Panc1 (cell line): ENCODE results near the gene HIPK2. TPM values are rescaled to one million over a fixed set of nuclear protein-coding genes. Genes with fewer than 3 reads are reported as not detected.
A peak's percentile ranks its signal among the peaks of the same experiment; 100 is the strongest.

ENCODE experiments used
- ATAC-seq: fragments of 200-7000 bp; cut with Tn5 transposase; 2 replicates; pipeline ENCODE4 v1.9.1; 2020; ENCODE audit warnings: mild to moderate bottlenecking, moderate library complexity
- BruUV-seq: library from RNA; stranded (reverse); fragments of 400-500 nt; replicated peaks from 2 replicates; lab custom pipeline; 2021; lab: Mats Ljungman, UMichigan
- CTCF ChIA-PET: fragments of 300-600 bp; sonication (Branson Sonifier 250); formaldehyde crosslinking; loops from one replicate; lab custom pipeline; 2022; ENCODE audit warnings: antibody characterized with exemption; lab: Charles Lee
- POLR2A ChIA-PET: fragments of 300-600 bp; sonication (Branson Sonifier 250); formaldehyde crosslinking; loops from one replicate; lab custom pipeline; 2022; ENCODE audit warnings: antibody characterized with exemption; lab: Charles Lee
- DNase-seq: peaks from one replicate; pipeline ENCODE4 v3.0.0-alpha.2; 2010; ENCODE audit warnings: low read depth, low spot score
- H3K27ac ChIP-seq: 2 replicates; pipeline ENCODE4 v1.5.1; 2011; ENCODE audit warnings: mild to moderate bottlenecking, low read length, inconsistent platforms
- H3K27me3 ChIP-seq: fragments of 200-500 bp; sonication (Bioruptor generic); 2 replicates; pipeline ENCODE4 v1.6.0; 2014; ENCODE audit warnings: low read length, inconsistent platforms; ENCODE audit not compliant: control insufficient read depth, insufficient read depth
- H3K36me3 ChIP-seq: fragments of 200-500 bp; sonication (Bioruptor generic); 2 replicates; pipeline ENCODE4 v1.5.1; 2014; ENCODE audit warnings: inconsistent platforms, mild to moderate bottlenecking, low read length, moderate library complexity; ENCODE audit not compliant: control insufficient read depth, insufficient read depth
- H3K4me1 ChIP-seq: 2 replicates; pipeline ENCODE4 v1.5.1; 2011; ENCODE audit warnings: inconsistent platforms, mild to moderate bottlenecking, low read length, moderate library complexity; ENCODE audit not compliant: control insufficient read depth, insufficient read depth
- H3K4me3 ChIP-seq, 2 experiments: 2 replicates each; pipeline ENCODE4 v1.5.1; 2011 to 2012; ENCODE audit warnings: low read depth in 2 of 2, low read length in 2 of 2, mild to moderate bottlenecking in 2 of 2, inconsistent platforms in 1 of 2, moderate library complexity in 1 of 2
- H3K9me3 ChIP-seq: fragments of 200-500 bp; sonication (Bioruptor generic); 2 replicates; pipeline ENCODE4 v1.5.1; 2014; ENCODE audit warnings: low read depth, mild to moderate bottlenecking, inconsistent platforms, low read length, moderate library complexity; ENCODE audit not compliant: control insufficient read depth, insufficient read depth
- POLR2AphosphoS5 ChIP-seq: IDR thresholded peaks from 2 replicates; pipeline ENCODE4 v1.6.1; 2012; ENCODE audit warnings: mild to moderate bottlenecking, low read depth, low read length, moderate library complexity
- REST ChIP-seq, 2 experiments: IDR thresholded peaks; 2 replicates each; pipeline ENCODE4 v1.6.1; 2011 to 2012; ENCODE audit warnings: low read depth in 2 of 2, control low read depth in 1 of 2, low read length in 1 of 2, mild to moderate bottlenecking in 1 of 2, moderate library complexity in 1 of 2; ENCODE audit not compliant: insufficient read depth in 1 of 2
- SIN3A ChIP-seq: IDR thresholded peaks from 2 replicates; pipeline ENCODE4 v1.6.1; 2012; ENCODE audit warnings: low read depth, mild to moderate bottlenecking, low read length, moderate library complexity, borderline replicate concordance; ENCODE audit not compliant: insufficient read depth
- TCF7L2 ChIP-seq: IDR thresholded peaks from 2 replicates; pipeline ENCODE4 v1.6.1; 2011; ENCODE audit warnings: mild to moderate bottlenecking, low read depth, low read length, inconsistent platforms
- in situ Hi-C: cut with HindIII; loops from 2 replicates; pipeline ENCODE4 v1.10.0; 2016; ENCODE audit warnings: low sequenced_read_pairs, low pct_unique_long_range_greater_than_20kb
- intact Hi-C: fragments of 100-400 bp; cut with micrococcal nuclease; formaldehyde crosslinking; loops from one replicate; pipeline ENCODE4 v1.10.0; 2022; ENCODE audit not compliant: unreplicated experiment
- total RNA-seq: library from RNA; stranded (reverse); gene quantifications from one replicate; pipeline ENCODE4 v1.2.1, GENCODE V29; 2021; ENCODE audit not compliant: unreplicated experiment
- TF ChIP-seq, protein P1 (sequence below): fragments of 450-650 bp; IDR thresholded peaks from 2 replicates; pipeline ENCODE4 v1.5.1; 2017; ENCODE audit warnings: mild to moderate bottlenecking

The HIPK2 gene
- total RNA-seq, 1 experiment from 2014 or later, result 34.1 TPM

GRCh38 chr7:139718859-139719258 lies 58.9 kb downstream of the HIPK2 start:
- Histone ChIP-seq H3K9me3 (no peaks in the 10 kb centered on the region), H3K4me1 (peaks cover 31% of the 10 kb centered on the region), H3K27ac (no peak overlapping the region), H3K4me3 (no peak overlapping the region), H3K27me3 (no peaks in the 10 kb centered on the region), H3K36me3 (no peaks in the 10 kb centered on the region)
- ATAC-seq (no peak), DNase-seq (no peak)
- ChIA-PET CTCF (no interaction called here), POLR2A (no interaction called here)
- intact Hi-C loops, result no loop called here
- BruUV-seq, result no TSS peak
- in situ Hi-C loops, result no loop called here
- TF ChIP-seq TCF7L2 (no peak), REST (IDR thresholded peaks at IDR 0.05; ENCODE audit: insufficient read depth in 1 of 2, low read depth in 2 of 2, low read length in 1 of 2) (no peak), POLR2AphosphoS5 (no peak), SIN3A (no peak)
- TF ChIP-seq, protein P1, sequence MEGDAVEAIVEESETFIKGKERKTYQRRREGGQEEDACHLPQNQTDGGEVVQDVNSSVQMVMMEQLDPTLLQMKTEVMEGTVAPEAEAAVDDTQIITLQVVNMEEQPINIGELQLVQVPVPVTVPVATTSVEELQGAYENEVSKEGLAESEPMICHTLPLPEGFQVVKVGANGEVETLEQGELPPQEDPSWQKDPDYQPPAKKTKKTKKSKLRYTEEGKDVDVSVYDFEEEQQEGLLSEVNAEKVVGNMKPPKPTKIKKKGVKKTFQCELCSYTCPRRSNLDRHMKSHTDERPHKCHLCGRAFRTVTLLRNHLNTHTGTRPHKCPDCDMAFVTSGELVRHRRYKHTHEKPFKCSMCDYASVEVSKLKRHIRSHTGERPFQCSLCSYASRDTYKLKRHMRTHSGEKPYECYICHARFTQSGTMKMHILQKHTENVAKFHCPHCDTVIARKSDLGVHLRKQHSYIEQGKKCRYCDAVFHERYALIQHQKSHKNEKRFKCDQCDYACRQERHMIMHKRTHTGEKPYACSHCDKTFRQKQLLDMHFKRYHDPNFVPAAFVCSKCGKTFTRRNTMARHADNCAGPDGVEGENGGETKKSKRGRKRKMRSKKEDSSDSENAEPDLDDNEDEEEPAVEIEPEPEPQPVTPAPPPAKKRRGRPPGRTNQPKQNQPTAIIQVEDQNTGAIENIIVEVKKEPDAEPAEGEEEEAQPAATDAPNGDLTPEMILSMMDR, result no peak

- Histone ChIP-seq H3K27ac (peak overlapping the region; percentile 42; the same call in 1 of the 2 replicates), H3K27me3 (no peaks in the 10 kb centered on the region), H3K36me3 (no peaks in the 10 kb centered on the region), H3K9me3 (no peaks in the 10 kb centered on the region), H3K4me1 (peaks cover 31% of the 10 kb centered on the region), H3K4me3 (no peak overlapping the region)
- ChIA-PET CTCF (no interaction called here), POLR2A (no interaction called here)
- no peak for ATAC-seq
- in situ Hi-C loops (no loop called here), intact Hi-C loops (no loop called here)
- no TSS peak for BruUV-seq
- DNase-seq, result no peak
- TF ChIP-seq SIN3A (no peak), REST (IDR thresholded peaks at IDR 0.05; ENCODE audit: insufficient read depth in 1 of 2, low read depth in 2 of 2, low read length in 1 of 2) (no peak), TCF7L2 (no peak), POLR2AphosphoS5 (no peak)
- TF ChIP-seq, protein P1, result no peak
Measured at GRCh38 chr7:139718141-139718540, 59.7 kb downstream of the HIPK2 start.
